Stimulated activated CD8-positive, alpha-beta memory T cell treated with anti-CD3 and anti-CD28 coated beads, Interleukin-4, amount 100 ng/mL, for 1 hour (primary cell): ENCODE measurements around the gene LRP1-AS.

ENCODE experiments used
- DNase-seq, 2 donors: peaks; one replicate each; pipeline ENCODE4 v3.0.0-alpha.2; 2020; ENCODE audit warnings: low read depth in 2 of 2, low spot score in 1 of 2

Gene LRP1-AS

GRCh38 chr12:57146961-57147944, at the start of gene LRP1-AS:
Gene LRP1-AS (minus strand): TSS chr12:57147619.
- no peak for DNase-seq

- no peak for DNase-seq
These were observed 49.5 kb upstream of the LRP1-AS start for GRCh38 chr12:57196956-57197355.

GRCh38 chr12:57196439-57196838, 49.0 kb upstream of the LRP1-AS start:
- no peak for DNase-seq

GRCh38 chr12:57195611-57196371, 48.4 kb upstream of the LRP1-AS start:
- DNase-seq = no peak

GRCh38 chr12:57195186-57195585, 47.8 kb upstream of the LRP1-AS start:
- no peak for DNase-seq

- DNase-seq = no peak
These were observed 46.8 kb upstream of the LRP1-AS start for GRCh38 chr12:57194253-57194652.

- DNase-seq = no peak
These were observed 46.4 kb upstream of the LRP1-AS start for GRCh38 chr12:57193706-57194245.

- no peak for DNase-seq
These were observed 45.5 kb upstream of the LRP1-AS start for GRCh38 chr12:57192920-57193319.

GRCh38 chr12:57191410-57191809, 44.0 kb upstream of the LRP1-AS start:
- DNase-seq = no peak

- no peak for DNase-seq
These were observed 43.4 kb upstream of the LRP1-AS start for GRCh38 chr12:57190821-57191220.

- DNase-seq = no peak
These were observed 42.6 kb upstream of the LRP1-AS start for GRCh38 chr12:57190037-57190436.

- no peak for DNase-seq
These were observed 40.6 kb upstream of the LRP1-AS start for GRCh38 chr12:57188090-57188425.

- DNase-seq = no peak
These were observed 40.0 kb upstream of the LRP1-AS start for GRCh38 chr12:57187222-57188089.

GRCh38 chr12:57185906-57186508, 38.6 kb upstream of the LRP1-AS start:
- DNase-seq = no peak

- DNase-seq = no peak
These were observed 38.0 kb upstream of the LRP1-AS start for GRCh38 chr12:57185403-57185802.

- DNase-seq = no peak
These were observed 36.7 kb upstream of the LRP1-AS start for GRCh38 chr12:57183939-57184725.

- DNase-seq = peak; percentile 46 to 59
These were observed 35.6 kb upstream of the LRP1-AS start for GRCh38 chr12:57182918-57183575.

- DNase-seq = no peak
These were observed 34.2 kb upstream of the LRP1-AS start for GRCh38 chr12:57181561-57182155.

GRCh38 chr12:57181072-57181471, 33.7 kb upstream of the LRP1-AS start:
- no peak for DNase-seq
